Measurements from ENCODE around the gene EBF3.
A peak's percentile ranks its signal among the peaks of the same experiment; 100 is the strongest.

EBF3 gene, protein sequence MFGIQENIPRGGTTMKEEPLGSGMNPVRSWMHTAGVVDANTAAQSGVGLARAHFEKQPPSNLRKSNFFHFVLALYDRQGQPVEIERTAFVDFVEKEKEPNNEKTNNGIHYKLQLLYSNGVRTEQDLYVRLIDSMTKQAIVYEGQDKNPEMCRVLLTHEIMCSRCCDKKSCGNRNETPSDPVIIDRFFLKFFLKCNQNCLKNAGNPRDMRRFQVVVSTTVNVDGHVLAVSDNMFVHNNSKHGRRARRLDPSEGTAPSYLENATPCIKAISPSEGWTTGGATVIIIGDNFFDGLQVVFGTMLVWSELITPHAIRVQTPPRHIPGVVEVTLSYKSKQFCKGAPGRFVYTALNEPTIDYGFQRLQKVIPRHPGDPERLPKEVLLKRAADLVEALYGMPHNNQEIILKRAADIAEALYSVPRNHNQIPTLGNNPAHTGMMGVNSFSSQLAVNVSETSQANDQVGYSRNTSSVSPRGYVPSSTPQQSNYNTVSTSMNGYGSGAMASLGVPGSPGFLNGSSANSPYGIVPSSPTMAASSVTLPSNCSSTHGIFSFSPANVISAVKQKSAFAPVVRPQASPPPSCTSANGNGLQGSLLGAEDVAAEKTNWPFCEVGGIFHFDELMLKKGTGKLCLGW

DNA sequence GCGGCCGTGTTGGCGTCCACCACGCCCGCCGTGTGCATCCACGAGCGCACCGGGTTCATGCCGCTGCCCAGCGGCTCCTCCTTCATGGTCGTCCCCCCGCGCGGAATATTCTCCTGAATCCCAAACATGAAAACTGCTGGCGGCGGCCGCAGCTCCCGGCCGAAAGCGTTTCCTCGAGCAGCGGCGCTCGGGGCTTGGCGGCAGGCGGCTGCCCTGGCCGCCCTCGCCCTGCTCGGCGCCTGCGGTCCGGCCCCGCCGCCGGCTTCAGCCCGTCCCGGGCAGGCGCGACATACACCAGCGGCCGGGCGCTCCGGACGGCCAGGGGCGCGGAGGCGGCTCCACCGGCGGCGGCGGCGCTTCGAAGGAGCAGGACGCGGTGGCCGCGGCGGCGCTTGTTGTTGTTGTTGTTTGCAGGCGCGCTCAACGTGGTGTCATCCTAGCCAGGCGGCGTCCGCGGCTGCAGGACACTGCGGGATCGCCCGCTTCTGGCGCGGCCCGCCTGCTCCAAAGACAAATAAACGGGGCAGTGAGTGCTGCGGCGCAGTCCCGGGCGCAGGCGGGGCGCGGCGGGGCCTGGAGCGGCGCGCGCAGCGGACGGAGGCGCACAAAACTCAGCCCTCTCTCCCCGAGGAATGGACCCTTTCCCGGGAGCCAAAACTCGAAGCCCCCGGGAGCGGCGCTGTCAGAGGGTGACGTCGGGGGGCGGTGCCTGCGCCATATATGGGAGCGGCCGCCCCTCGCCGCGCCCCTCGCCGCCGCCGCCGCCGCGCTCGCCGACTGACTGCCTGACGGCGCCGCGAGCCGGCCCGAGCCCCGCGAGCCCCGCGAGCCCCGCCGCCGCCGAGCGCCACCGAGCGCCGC is at the start of gene EBF3:
EBF3 (minus strand) TSS at position 634 of the 861 bp plus-strand sequence; CDS start at position 128, 506 bp downstream.
- Histone ChIP-seq H3K9me3 (ENCODE audit: insufficient read depth, low read depth, low read length) (no peaks in the 10 kb centered on the region), H3K36me3 (ENCODE audit: insufficient read depth, low read depth, low read length) (no peaks in the 10 kb centered on the region), H3K4me1 (ENCODE audit: insufficient read depth, low read length) (peaks cover 5% of the 10 kb centered on the region; the same call in 1 of the 2 replicates), H3K9ac (ENCODE audit: low read depth, low read length) (no peak within 1 kb of the TSS), H3K4me3 (ENCODE audit: low read length) (peak within 1 kb of the TSS; percentile 58), H3K27me3 (ENCODE audit: insufficient read depth, low read length) (peaks cover 98% of the 10 kb centered on the region), H3K27ac (ENCODE audit: low read length) (no peak within 1 kb of the TSS)

DNA sequence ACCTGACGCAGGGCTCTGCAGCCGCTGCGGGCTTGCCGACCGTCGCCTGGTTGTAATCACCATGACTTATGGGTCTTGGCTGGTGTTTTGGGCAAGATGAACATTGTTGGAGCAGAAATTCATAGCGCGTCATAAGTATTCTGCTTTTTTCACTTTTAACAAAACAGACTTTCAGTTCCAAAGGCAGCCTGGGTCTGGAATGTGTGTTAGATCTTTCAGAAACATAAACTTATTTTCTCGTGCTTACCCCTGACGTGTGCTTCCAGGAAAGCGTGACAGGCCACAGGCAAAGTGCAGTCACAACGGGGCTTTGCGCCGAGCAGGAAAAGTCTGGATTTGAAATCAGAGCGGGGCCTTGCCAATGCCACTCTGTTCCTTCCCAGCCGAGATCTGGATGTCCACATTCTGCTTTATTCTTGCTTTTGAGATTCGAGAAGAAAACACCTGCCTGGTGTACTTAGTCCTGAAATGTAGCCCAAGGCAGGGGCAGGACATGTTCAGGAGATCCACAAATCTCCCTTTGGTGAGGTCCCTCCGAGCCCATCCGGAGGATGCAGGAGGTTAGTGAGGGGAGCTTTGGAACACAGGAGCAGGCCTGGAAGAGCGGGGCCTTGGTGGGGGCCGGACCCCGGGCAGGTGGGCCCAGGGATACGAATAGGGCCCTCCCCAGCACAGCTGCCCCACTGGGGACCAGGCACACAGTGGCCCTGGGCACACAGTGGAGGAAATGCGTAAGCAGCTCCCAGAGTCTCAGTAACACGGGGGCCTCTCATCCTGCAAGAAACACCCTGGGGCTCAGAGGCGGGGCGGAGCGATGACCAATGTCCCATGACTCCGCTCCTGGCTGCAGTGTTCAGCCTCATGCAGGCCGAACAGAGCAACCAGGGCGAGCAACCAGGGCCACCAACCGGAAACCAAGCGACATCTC is 49.5 kb upstream of the EBF3 start:
- H3K27me3 ChIP-seq (ENCODE audit: insufficient read depth, low read length), result no peaks in the 10 kb centered on the region
- H3K36me3 ChIP-seq (ENCODE audit: insufficient read depth, low read depth, low read length), result no peaks in the 10 kb centered on the region
- H3K4me3 ChIP-seq (ENCODE audit: low read length), result no peak overlapping the region
- H3K9me3 ChIP-seq (ENCODE audit: insufficient read depth, low read depth, low read length), result no peaks in the 10 kb centered on the region
- no peak overlapping the region for H3K9ac ChIP-seq (ENCODE audit: low read depth, low read length)
- no peak overlapping the region for H3K27ac ChIP-seq (ENCODE audit: low read length)
- H3K4me1 ChIP-seq (ENCODE audit: insufficient read depth, low read length), result no peaks in the 10 kb centered on the region

DNA sequence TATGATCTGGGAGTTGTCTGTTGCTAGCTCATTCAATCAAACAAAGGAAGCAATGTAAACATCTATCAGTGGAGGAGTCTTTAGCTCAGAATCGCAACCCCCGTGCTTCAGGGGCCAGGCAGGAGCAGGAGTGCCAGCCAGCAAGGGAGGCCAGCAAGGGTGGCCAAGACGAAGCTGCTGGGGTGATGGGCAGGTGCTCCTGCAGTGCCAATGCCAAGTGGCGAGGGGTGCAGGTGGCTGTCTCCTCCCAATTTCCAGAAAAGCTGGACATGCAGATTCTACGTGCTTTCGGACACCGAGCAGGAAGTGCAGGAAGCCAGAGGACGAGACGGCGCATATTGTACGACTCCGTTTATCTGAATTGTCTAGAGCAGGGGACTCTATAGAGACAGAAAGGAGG is 48.1 kb upstream of the EBF3 start:
- no peaks in the 10 kb centered on the region for H3K27me3 ChIP-seq (ENCODE audit: insufficient read depth, low read length)
- H3K9ac ChIP-seq (ENCODE audit: low read depth, low read length), result no peak overlapping the region
- no peak overlapping the region for H3K4me3 ChIP-seq (ENCODE audit: low read length)
- H3K9me3 ChIP-seq (ENCODE audit: insufficient read depth, low read depth, low read length), result no peaks in the 10 kb centered on the region
- no peaks in the 10 kb centered on the region for H3K4me1 ChIP-seq (ENCODE audit: insufficient read depth, low read length)
- H3K36me3 ChIP-seq (ENCODE audit: insufficient read depth, low read depth, low read length), result no peaks in the 10 kb centered on the region
- H3K27ac ChIP-seq (ENCODE audit: low read length), result no peak overlapping the region

DNA sequence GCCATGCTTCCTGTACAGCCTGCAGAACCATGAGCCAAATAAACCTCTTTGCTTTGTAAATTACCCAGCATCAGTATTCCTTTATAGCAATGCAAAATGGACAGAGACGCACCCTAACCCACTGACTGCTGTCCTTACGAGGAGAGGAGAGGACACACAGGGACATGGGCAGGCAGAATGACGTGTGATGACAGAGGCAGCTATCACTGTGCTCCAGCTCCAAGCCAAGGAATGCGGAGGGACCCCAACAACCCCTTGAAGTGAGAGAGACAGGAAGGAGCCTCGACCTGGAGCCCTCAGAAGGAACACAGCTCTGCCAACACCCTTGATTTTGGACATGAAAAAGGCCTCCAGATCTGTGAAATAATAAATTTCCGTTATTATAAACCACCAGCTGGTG is 46.6 kb upstream of the EBF3 start:
- Histone ChIP-seq H3K27me3 (ENCODE audit: insufficient read depth, low read length) (no peaks in the 10 kb centered on the region), H3K36me3 (ENCODE audit: insufficient read depth, low read depth, low read length) (no peaks in the 10 kb centered on the region), H3K9me3 (ENCODE audit: insufficient read depth, low read depth, low read length) (no peaks in the 10 kb centered on the region), H3K27ac (ENCODE audit: low read length) (no peak overlapping the region), H3K9ac (ENCODE audit: low read depth, low read length) (no peak overlapping the region), H3K4me3 (ENCODE audit: low read length) (no peak overlapping the region), H3K4me1 (ENCODE audit: insufficient read depth, low read length) (no peaks in the 10 kb centered on the region)

DNA sequence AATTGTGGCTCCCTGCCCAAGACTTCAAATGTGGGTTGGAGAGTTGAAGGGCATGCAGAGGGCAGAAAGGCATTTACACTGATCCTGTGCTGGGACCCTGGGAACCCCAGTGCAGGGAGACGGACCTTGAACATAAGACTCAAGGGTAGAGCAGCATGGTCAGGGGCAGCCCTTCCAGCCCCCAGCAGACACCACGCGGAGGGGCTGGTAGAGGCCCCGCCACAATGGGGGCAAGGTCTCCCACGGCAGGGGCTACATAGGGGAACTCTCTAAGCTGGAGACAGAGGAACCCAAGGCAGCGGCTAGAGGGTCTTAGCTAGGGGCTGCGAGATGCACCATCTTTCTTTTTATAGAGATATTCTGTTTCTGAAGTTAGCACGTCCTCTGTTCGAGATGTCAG is 45.2 kb upstream of the EBF3 start:
- H3K4me1 ChIP-seq (ENCODE audit: insufficient read depth, low read length), result no peaks in the 10 kb centered on the region
- H3K9me3 ChIP-seq (ENCODE audit: insufficient read depth, low read depth, low read length), result no peaks in the 10 kb centered on the region
- H3K4me3 ChIP-seq (ENCODE audit: low read length), result no peak overlapping the region
- no peaks in the 10 kb centered on the region for H3K36me3 ChIP-seq (ENCODE audit: insufficient read depth, low read depth, low read length)
- H3K27me3 ChIP-seq (ENCODE audit: insufficient read depth, low read length), result no peaks in the 10 kb centered on the region
- H3K27ac ChIP-seq (ENCODE audit: low read length), result no peak overlapping the region
- no peak overlapping the region for H3K9ac ChIP-seq (ENCODE audit: low read depth, low read length)

DNA sequence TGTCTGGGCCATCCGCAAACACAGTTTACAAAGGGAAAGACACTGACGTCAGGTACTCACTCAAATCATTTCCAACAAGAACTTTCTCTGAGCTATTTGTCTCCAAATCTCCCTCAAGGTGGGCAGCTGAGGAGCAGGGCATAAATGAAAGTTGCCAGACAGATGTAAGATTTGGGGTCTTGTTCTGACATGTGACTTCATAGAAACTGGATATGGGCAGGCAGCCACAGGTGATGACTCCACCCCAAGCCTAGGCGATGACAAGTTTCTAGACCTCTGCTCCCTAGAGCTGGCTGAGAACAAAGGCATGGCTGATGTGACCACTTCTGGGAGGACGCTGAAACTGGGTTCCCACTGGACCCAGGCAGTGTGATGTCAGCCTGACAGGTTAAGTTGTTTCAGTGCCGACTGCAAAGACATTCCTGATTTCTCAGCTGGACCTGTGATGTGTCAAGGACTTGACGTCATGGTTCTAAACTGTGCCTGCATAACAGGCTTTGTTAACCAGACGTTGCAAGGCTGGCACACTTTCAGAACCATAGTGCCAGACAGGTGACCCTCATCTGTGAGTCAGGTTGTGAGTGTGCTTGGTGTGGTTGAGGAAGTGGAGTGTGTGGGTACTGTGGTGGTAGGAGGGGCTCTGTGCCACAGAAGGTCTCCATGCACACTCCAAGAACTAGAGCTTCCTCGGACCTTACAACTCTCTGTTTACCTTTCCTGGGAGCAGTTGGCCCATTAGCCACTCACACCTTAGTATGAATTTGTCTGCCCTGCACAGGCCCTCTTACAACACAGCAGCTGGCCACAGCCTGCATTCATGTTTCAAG is 39.9 kb upstream of the EBF3 start:
- Histone ChIP-seq H3K27ac (ENCODE audit: low read length) (no peak overlapping the region), H3K4me3 (ENCODE audit: low read length) (no peak overlapping the region), H3K4me1 (ENCODE audit: insufficient read depth, low read length) (no peaks in the 10 kb centered on the region), H3K36me3 (ENCODE audit: insufficient read depth, low read depth, low read length) (no peaks in the 10 kb centered on the region), H3K9me3 (ENCODE audit: insufficient read depth, low read depth, low read length) (no peaks in the 10 kb centered on the region), H3K9ac (ENCODE audit: low read depth, low read length) (no peak overlapping the region), H3K27me3 (ENCODE audit: insufficient read depth, low read length) (no peaks in the 10 kb centered on the region)

DNA sequence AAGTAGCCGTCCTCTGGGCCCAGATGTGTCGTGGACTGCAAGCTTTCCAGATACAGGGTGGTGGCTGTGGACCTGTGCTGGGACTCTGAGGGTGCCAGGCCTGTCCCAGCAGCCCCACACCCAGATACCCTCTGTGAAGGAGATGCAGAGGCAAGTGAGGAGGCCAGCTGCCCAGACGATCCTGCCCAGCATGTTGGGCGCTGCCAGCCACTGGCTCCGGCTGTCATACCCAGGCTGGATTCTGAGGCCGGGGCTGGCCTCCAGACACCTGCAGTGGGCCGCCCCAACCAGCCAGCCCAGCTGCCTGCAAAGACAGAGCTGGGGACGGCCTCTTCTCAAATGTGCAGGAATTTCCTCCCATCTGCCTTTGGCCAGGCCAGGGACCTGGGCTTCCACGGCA is 39.1 kb upstream of the EBF3 start:
- no peaks in the 10 kb centered on the region for H3K36me3 ChIP-seq (ENCODE audit: insufficient read depth, low read depth, low read length)
- no peak overlapping the region for H3K9ac ChIP-seq (ENCODE audit: low read depth, low read length)

DNA sequence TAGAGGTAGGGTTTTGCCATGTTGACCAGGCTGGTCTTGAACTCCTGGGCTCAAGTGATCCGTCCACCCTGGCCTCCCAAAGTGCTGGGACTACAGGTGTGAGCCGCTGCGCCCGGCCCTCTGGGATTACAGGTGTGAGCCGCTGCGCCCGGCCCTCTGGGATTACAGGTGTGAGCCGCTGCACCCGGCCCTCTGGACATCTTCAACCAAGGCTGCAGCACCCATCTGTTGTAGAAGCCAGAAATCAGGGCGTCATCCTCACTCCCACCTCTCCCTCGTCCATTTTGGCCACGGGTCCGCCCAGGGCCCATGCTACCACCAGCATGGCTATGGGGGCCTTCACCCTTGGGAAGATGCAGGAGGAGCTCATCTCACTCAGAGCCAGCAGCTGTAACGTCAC is 38.5 kb upstream of the EBF3 start:
- Histone ChIP-seq H3K9me3 (ENCODE audit: insufficient read depth, low read depth, low read length) (no peaks in the 10 kb centered on the region), H3K9ac (ENCODE audit: low read depth, low read length) (no peak overlapping the region), H3K4me3 (ENCODE audit: low read length) (no peak overlapping the region), H3K27me3 (ENCODE audit: insufficient read depth, low read length) (no peaks in the 10 kb centered on the region), H3K4me1 (ENCODE audit: insufficient read depth, low read length) (no peaks in the 10 kb centered on the region), H3K36me3 (ENCODE audit: insufficient read depth, low read depth, low read length) (no peaks in the 10 kb centered on the region), H3K27ac (ENCODE audit: low read length) (no peak overlapping the region)

More for the DNA sequence above, 39.1 kb upstream of the EBF3 start:
- Histone ChIP-seq H3K4me3 (ENCODE audit: low read length) (no peak overlapping the region), H3K4me1 (ENCODE audit: insufficient read depth, low read length) (no peaks in the 10 kb centered on the region), H3K27ac (ENCODE audit: low read length) (no peak overlapping the region), H3K9me3 (ENCODE audit: insufficient read depth, low read depth, low read length) (no peaks in the 10 kb centered on the region), H3K27me3 (ENCODE audit: insufficient read depth, low read length) (no peaks in the 10 kb centered on the region)

DNA sequence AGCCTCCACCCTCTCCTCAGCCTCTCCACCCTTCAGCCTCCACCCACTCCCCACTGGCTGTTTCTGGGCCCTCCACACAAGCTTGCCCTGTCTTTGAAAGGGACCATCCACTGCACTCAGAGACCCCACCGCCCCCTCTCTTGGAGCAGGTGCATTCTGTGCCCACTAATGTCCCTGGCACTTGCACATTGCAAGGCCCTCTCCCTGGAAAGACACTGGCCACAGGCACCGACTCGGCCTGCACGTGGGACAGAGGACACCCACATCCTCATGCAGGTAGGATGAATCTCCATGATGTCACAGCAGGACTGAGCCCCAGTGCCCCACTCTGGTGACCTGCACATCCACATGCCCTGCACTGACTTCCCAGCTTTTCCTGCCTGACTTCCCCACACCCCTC is 36.8 kb upstream of the EBF3 start:
- no peaks in the 10 kb centered on the region for H3K36me3 ChIP-seq (ENCODE audit: insufficient read depth, low read depth, low read length)
- H3K4me1 ChIP-seq (ENCODE audit: insufficient read depth, low read length), result no peaks in the 10 kb centered on the region
- no peak overlapping the region for H3K9ac ChIP-seq (ENCODE audit: low read depth, low read length)
- no peak overlapping the region for H3K4me3 ChIP-seq (ENCODE audit: low read length)
- H3K27me3 ChIP-seq (ENCODE audit: insufficient read depth, low read length), result no peaks in the 10 kb centered on the region
- no peak overlapping the region for H3K27ac ChIP-seq (ENCODE audit: low read length)
- no peaks in the 10 kb centered on the region for H3K9me3 ChIP-seq (ENCODE audit: insufficient read depth, low read depth, low read length)

DNA sequence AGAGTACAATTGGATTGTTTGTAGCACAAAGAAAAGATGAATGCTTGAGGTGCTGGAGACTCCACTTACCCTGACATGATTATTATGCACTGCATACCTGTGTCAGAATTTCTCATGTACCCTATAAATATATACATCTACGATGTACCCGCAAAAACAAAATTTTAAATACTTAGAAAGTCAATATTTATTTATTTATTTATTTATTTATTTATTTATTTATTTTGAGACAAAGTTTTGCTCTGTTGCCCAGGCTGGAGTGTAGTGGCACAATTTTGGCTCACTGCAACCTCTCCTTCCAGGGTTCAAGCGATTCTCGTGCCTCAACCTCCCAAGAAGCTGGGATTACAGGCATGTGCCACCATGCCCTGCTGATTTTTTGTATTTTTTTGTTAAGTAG is 35.1 kb upstream of the EBF3 start:
- Histone ChIP-seq H3K4me3 (ENCODE audit: low read length) (no peak overlapping the region), H3K9ac (ENCODE audit: low read depth, low read length) (no peak overlapping the region), H3K27ac (ENCODE audit: low read length) (no peak overlapping the region), H3K9me3 (ENCODE audit: insufficient read depth, low read depth, low read length) (no peaks in the 10 kb centered on the region), H3K4me1 (ENCODE audit: insufficient read depth, low read length) (no peaks in the 10 kb centered on the region), H3K27me3 (ENCODE audit: insufficient read depth, low read length) (no peaks in the 10 kb centered on the region), H3K36me3 (ENCODE audit: insufficient read depth, low read depth, low read length) (no peaks in the 10 kb centered on the region)
